SK-N-MC (cell line): ENCODE measurements around the gene ERG.

Experiments
- EZH2 ChIP-seq: fragments of 200-600 bp; sonication (generic); IDR thresholded peaks from one replicate; pipeline ENCODE4 v1.6.1; 2017; ENCODE audit warnings: antibody characterized with exemption
- POLR2AphosphoS5 ChIP-seq: IDR thresholded peaks from 2 replicates; pipeline ENCODE4 v1.6.1; 2012; ENCODE audit warnings: mild to moderate bottlenecking, low read depth, low read length, borderline replicate concordance

GRCh38 chr21:38472412-38473108 is 25.7 kb downstream of the ERG start:
- TF ChIP-seq EZH2, result no peak
- no peak for TF ChIP-seq POLR2AphosphoS5
